HepG2 (cell line): ENCODE measurements around the gene PKD1L1. TPM values are rescaled to one million over a fixed set of nuclear protein-coding genes. Genes with fewer than 3 reads are reported as not detected.

Experiments
- ADNP ChIP-seq: sonication (generic); formaldehyde crosslinking; IDR thresholded peaks from 2 replicates; pipeline ENCODE4 v1.4.0; 2020; ENCODE audit warnings: missing genetic modification reagents
- AKAP8 ChIP-seq: sonication (generic); formaldehyde crosslinking; IDR thresholded peaks from 2 replicates; pipeline ENCODE4 v1.5.1; 2020; ENCODE audit warnings: mild to moderate bottlenecking, missing genetic modification reagents
- ARID3A ChIP-seq: IDR thresholded peaks from 2 replicates; pipeline ENCODE4 v1.6.1; 2012; ENCODE audit warnings: low read depth, low read length, improper control_type of control experiment
- ASH2L ChIP-seq: fragments of 300-600, 200-600 bp; sonication (generic); IDR thresholded peaks from 2 replicates; pipeline ENCODE4 v1.7.0; 2017; ENCODE audit warnings: low read depth, mild to moderate bottlenecking, moderate library complexity, mixed read lengths, low read length; ENCODE audit not compliant: insufficient read length
- CEBPB ChIP-seq: IDR thresholded peaks from 2 replicates; pipeline ENCODE4 v1.6.1; 2011; ENCODE audit warnings: low read depth, low read length, improper control_type of control experiment, borderline replicate concordance
- FUBP1 ChIP-seq: sonication (generic); formaldehyde crosslinking; IDR thresholded peaks from 2 replicates; pipeline ENCODE4 v1.5.1; 2020; ENCODE audit warnings: missing genetic modification reagents, mild to moderate bottlenecking, borderline replicate concordance
- GRHL1 ChIP-seq: sonication (generic); formaldehyde crosslinking; conservative IDR thresholded peaks from 2 replicates; pipeline ENCODE4 v1.8.0; 2022; ENCODE audit warnings: missing genetic modification reagents
- HDAC6 ChIP-seq: fragments of 200-600 bp; sonication (generic); IDR thresholded peaks from 2 replicates; pipeline ENCODE4 v1.7.0; 2017; ENCODE audit warnings: mild to moderate bottlenecking, antibody characterized with exemption, low read length, low read depth
- HMG20A ChIP-seq: IDR thresholded peaks from 2 replicates; pipeline ENCODE4 v1.6.1; 2016; ENCODE audit warnings: borderline replicate concordance
- NR2F6 ChIP-seq, 2 experiments: IDR thresholded peaks; 2 replicates each; pipeline ENCODE4 v1.6.1; 2016; ENCODE audit warnings: antibody characterized with exemption in 1 of 2, mild to moderate bottlenecking in 1 of 2
- SALL1 ChIP-seq: sonication (generic); formaldehyde crosslinking; IDR thresholded peaks from 2 replicates; pipeline ENCODE4 v1.8.0; 2022; ENCODE audit warnings: mild to moderate bottlenecking, missing genetic modification reagents
- STAG1 ChIP-seq: sonication (generic); formaldehyde crosslinking; IDR thresholded peaks from 2 replicates; pipeline ENCODE4 v1.4.0; 2020; ENCODE audit warnings: missing genetic modification reagents
- TAF1 ChIP-seq: sonication (generic); formaldehyde crosslinking; IDR thresholded peaks from 2 replicates; pipeline ENCODE4 v1.4.0; 2020; ENCODE audit warnings: missing genetic modification reagents
- TCF7 ChIP-seq: sonication (generic); IDR thresholded peaks from 2 replicates; pipeline ENCODE4 v1.6.1; 2016; ENCODE audit warnings: antibody characterized with exemption, low read depth
- TERF1 ChIP-seq: sonication (generic); formaldehyde crosslinking; IDR thresholded peaks from 2 replicates; pipeline ENCODE4 v1.8.0; 2022; ENCODE audit warnings: mild to moderate bottlenecking, missing genetic modification reagents, moderate library complexity
- TOE1 ChIP-seq: sonication (generic); formaldehyde crosslinking; IDR thresholded peaks from 2 replicates; pipeline ENCODE4 v1.4.0; 2020; ENCODE audit warnings: mild to moderate bottlenecking, missing genetic modification reagents
- TOPORS ChIP-seq: sonication (generic); formaldehyde crosslinking; IDR thresholded peaks from 2 replicates; pipeline ENCODE4 v1.8.0; 2023; ENCODE audit warnings: mild to moderate bottlenecking, missing genetic modification reagents
- TSC22D2 ChIP-seq: sonication (generic); formaldehyde crosslinking; IDR thresholded peaks from 2 replicates; pipeline ENCODE4 v1.5.1; 2020; ENCODE audit warnings: missing genetic modification reagents, mild to moderate bottlenecking, borderline replicate concordance
- ZNF276 ChIP-seq: sonication (generic); formaldehyde crosslinking; IDR thresholded peaks from 2 replicates; pipeline ENCODE4 v1.4.0; 2020; ENCODE audit warnings: mild to moderate bottlenecking, low read depth, missing genetic modification reagents
- ZNF660 ChIP-seq: sonication (generic); formaldehyde crosslinking; IDR thresholded peaks from 2 replicates; pipeline ENCODE4 v1.5.1; 2020; ENCODE audit warnings: mild to moderate bottlenecking, low read depth, missing genetic modification reagents, borderline replicate concordance
- polyA plus RNA-seq, 8 experiments: library from polyadenylated mRNA; depleted of rRNA in 3 of 8; stranded (reverse) in 7 of 8; unstranded in 1 of 8; fragments of >200 nt; fragmentation: Illumina TruSeq in 4 of 8; extraction: Trizol in 4 of 8; gene quantifications; 2 replicates each; pipeline versions ENCODE4 v1.2.1 to v1.2.3, GENCODE V29; 2011 to 2016; ENCODE audit warnings: low read depth in 4 of 8, missing spikeins in 1 of 8, mixed read lengths in 1 of 8; ENCODE audit not compliant: insufficient read depth in 1 of 8
- total RNA-seq, 5 experiments: library from RNA; depleted of rRNA; stranded (reverse); fragments of >200 nt; fragmentation: Illumina TruSeq; extraction: Trizol; gene quantifications; 2 replicates each; pipeline ENCODE4 v1.2.3, GENCODE V29; 2016; ENCODE audit warnings: low read depth in 1 of 5

PKD1L1 gene
- total and polyA plus RNA-seq, 2 of the 13 experiments (the other 11 are each of a cell fraction or from before 2014, with no cell fraction given): 0.01 TPM; not detected in 1

GRCh38 chr7:47778153-47778661, 170.1 kb downstream of the PKD1L1 start (continued):
- peak; percentile 25; the same call in 1 of the 2 replicates for TF ChIP-seq CEBPB
- peak; percentile 59; the same call in 1 of the 2 replicates for TF ChIP-seq ARID3A
- no peak for TF ChIP-seq TOE1 (CRISPR knock-in tag)
- TF ChIP-seq ZNF276 (CRISPR knock-in tag): no peak
- no peak for TF ChIP-seq FUBP1
- no peak for TF ChIP-seq TOPORS (CRISPR knock-in tag)
- TF ChIP-seq TAF1: no peak
- peak; percentile 60 for TF ChIP-seq NR2F6 (IDR thresholded peaks at IDR 0.05)
- TF ChIP-seq NR2F6 (CRISPR knock-in tag; IDR thresholded peaks at IDR 0.05): peak; percentile 19; the same call in 1 of the 2 replicates
- TF ChIP-seq HMG20A (CRISPR knock-in tag): peak; percentile 57
- TF ChIP-seq TSC22D2 (CRISPR knock-in tag): no peak
- TF ChIP-seq SALL1: peak; percentile 45; the same call in 1 of the 2 replicates
- TF ChIP-seq TCF7: peak; percentile 44
- TF ChIP-seq ZNF660 (CRISPR knock-in tag): no peak
- TF ChIP-seq TERF1 (CRISPR knock-in tag): no peak
- TF ChIP-seq HDAC6: no peak
- no peak for TF ChIP-seq AKAP8 (CRISPR knock-in tag)
- TF ChIP-seq GRHL1 (CRISPR knock-in tag): no peak
- TF ChIP-seq ASH2L: peak; percentile 45
- TF ChIP-seq ADNP (CRISPR knock-in tag): no peak
- TF ChIP-seq STAG1 (CRISPR knock-in tag): no peak
